Measurements from ENCODE around the gene RESP18. TPM values are rescaled to one million over a fixed set of nuclear protein-coding genes. Genes with fewer than 3 reads are reported as not detected.

The RESP18 gene
- total and polyA plus RNA-seq, 2 donors (not counting 1 experiment from before 2014, with no cell fraction given), result not detected

DNA sequence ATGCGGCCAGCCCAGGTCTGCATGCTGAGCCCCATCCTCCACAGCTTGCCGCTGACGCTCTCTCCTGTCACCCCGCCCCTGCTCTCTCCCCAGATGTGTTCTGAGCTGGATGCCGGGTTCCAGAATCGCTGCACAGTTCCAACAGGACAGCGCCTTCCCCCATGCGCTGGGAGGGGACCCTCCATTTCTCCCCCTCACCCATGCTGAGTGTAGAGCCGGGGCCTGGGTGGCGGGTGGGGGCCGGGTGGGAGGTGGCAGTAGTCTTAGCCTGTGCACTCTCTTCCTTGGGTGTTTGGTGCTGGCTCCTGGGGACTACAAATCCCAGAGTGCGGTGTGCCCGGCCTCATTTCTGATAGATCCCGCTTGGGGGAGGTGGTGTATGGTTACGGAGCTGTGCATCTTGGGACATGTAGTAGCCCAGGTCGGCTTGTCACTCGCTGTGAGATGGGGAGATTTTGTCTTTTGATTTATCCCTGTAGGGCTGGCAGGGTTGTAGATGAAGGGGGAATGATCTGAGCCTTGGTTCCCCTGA, 46.6 kb downstream of the RESP18 start:
- Histone ChIP-seq H3K4me2 (ENCODE audit: extremely low read depth, insufficient read depth, low read length) (no peak overlapping the region), H3K4me1 (ENCODE audit: control insufficient read depth, extremely low read depth, insufficient read depth, low read length) (peaks cover 11% of the 10 kb centered on the region), H3K27me3 (ENCODE audit: control insufficient read depth, insufficient read depth, low read length) (no peaks in the 10 kb centered on the region), H3K27ac (ENCODE audit: insufficient read depth, low read length) (peak overlapping the region; percentile 26), H2AFZ (ENCODE audit: low read length) (no peak overlapping the region), H4K20me1 (ENCODE audit: control insufficient read depth, extremely low read depth, insufficient read depth, low read length) (no peaks in the 10 kb centered on the region), H3K36me3 (ENCODE audit: control insufficient read depth, insufficient read depth, low read length) (peaks cover 25% of the 10 kb centered on the region), H3K4me3 (replicated peaks in 1 of 4; ENCODE audit: control extremely low read depth in 1 of 4, insufficient read depth in 1 of 4, low read depth in 3 of 4, low read length in 4 of 4) (no peak overlapping the region), H3K9me3 (ENCODE audit: control insufficient read depth, insufficient read depth, low read depth, low read length) (no peaks in the 10 kb centered on the region), H3K9ac (ENCODE audit: insufficient read depth, low read length) (no peak overlapping the region), H3K79me2 (ENCODE audit: control insufficient read depth, insufficient read depth, low read length) (no peaks in the 10 kb centered on the region)
- DNase-seq (ENCODE audit: low read depth in 2 of 2), result peak; percentile 48 to 81
- TF ChIP-seq, protein P1, sequence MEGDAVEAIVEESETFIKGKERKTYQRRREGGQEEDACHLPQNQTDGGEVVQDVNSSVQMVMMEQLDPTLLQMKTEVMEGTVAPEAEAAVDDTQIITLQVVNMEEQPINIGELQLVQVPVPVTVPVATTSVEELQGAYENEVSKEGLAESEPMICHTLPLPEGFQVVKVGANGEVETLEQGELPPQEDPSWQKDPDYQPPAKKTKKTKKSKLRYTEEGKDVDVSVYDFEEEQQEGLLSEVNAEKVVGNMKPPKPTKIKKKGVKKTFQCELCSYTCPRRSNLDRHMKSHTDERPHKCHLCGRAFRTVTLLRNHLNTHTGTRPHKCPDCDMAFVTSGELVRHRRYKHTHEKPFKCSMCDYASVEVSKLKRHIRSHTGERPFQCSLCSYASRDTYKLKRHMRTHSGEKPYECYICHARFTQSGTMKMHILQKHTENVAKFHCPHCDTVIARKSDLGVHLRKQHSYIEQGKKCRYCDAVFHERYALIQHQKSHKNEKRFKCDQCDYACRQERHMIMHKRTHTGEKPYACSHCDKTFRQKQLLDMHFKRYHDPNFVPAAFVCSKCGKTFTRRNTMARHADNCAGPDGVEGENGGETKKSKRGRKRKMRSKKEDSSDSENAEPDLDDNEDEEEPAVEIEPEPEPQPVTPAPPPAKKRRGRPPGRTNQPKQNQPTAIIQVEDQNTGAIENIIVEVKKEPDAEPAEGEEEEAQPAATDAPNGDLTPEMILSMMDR (conservative IDR thresholded peaks at IDR 0.05 in 1 of 2, IDR thresholded peaks at IDR 0.05 in 1 of 2; ENCODE audit: low read depth in 1 of 2, low read length in 2 of 2), result no peak
- TF ChIP-seq EZH2 (IDR thresholded peaks at IDR 0.05; ENCODE audit: low read length, missing control alignments), result no peak

DNA sequence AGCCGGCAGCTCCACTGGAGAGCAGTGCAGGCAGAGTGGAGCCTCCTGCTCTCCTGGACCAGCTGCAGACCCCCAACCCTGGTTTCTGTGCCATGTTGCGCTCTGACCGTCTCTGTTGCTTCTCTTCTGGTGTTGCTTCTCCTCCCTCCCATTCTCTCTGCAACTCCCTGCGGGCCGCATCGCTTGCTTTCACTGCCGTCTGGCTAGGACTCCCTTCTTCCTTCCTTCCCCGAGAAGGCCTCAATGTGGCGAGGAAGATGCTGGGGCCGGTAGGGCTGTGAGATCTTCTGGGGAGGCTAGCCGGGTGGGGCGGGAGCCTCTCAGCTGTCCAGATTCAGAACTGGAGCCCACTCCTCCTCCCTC, 47.2 kb downstream of the RESP18 start:
- Histone ChIP-seq H3K27me3 (ENCODE audit: control insufficient read depth, insufficient read depth, low read length) (no peaks in the 10 kb centered on the region), H3K79me2 (ENCODE audit: control insufficient read depth, insufficient read depth, low read length) (peaks cover 3% of the 10 kb centered on the region), H3K9me3 (ENCODE audit: control insufficient read depth, insufficient read depth, low read depth, low read length) (no peaks in the 10 kb centered on the region), H3K4me3 (replicated peaks in 1 of 4; ENCODE audit: control extremely low read depth in 1 of 4, insufficient read depth in 1 of 4, low read depth in 3 of 4, low read length in 4 of 4) (no peak overlapping the region), H3K36me3 (ENCODE audit: control insufficient read depth, insufficient read depth, low read length) (peaks cover 30% of the 10 kb centered on the region), H3K4me1 (ENCODE audit: control insufficient read depth, extremely low read depth, insufficient read depth, low read length) (peaks cover 14% of the 10 kb centered on the region), H2AFZ (ENCODE audit: low read length) (no peak overlapping the region), H3K27ac (ENCODE audit: insufficient read depth, low read length) (no peak overlapping the region), H3K9ac (ENCODE audit: insufficient read depth, low read length) (no peak overlapping the region), H3K4me2 (ENCODE audit: extremely low read depth, insufficient read depth, low read length) (no peak overlapping the region), H4K20me1 (ENCODE audit: control insufficient read depth, extremely low read depth, insufficient read depth, low read length) (no peaks in the 10 kb centered on the region)
- no peak for TF ChIP-seq EZH2 (IDR thresholded peaks at IDR 0.05; ENCODE audit: low read length, missing control alignments)
- TF ChIP-seq, protein P1 (conservative IDR thresholded peaks at IDR 0.05 in 1 of 2, IDR thresholded peaks at IDR 0.05 in 1 of 2; ENCODE audit: low read depth in 1 of 2, low read length in 2 of 2), result no peak
- no peak for DNase-seq (ENCODE audit: low read depth in 2 of 2)

DNA sequence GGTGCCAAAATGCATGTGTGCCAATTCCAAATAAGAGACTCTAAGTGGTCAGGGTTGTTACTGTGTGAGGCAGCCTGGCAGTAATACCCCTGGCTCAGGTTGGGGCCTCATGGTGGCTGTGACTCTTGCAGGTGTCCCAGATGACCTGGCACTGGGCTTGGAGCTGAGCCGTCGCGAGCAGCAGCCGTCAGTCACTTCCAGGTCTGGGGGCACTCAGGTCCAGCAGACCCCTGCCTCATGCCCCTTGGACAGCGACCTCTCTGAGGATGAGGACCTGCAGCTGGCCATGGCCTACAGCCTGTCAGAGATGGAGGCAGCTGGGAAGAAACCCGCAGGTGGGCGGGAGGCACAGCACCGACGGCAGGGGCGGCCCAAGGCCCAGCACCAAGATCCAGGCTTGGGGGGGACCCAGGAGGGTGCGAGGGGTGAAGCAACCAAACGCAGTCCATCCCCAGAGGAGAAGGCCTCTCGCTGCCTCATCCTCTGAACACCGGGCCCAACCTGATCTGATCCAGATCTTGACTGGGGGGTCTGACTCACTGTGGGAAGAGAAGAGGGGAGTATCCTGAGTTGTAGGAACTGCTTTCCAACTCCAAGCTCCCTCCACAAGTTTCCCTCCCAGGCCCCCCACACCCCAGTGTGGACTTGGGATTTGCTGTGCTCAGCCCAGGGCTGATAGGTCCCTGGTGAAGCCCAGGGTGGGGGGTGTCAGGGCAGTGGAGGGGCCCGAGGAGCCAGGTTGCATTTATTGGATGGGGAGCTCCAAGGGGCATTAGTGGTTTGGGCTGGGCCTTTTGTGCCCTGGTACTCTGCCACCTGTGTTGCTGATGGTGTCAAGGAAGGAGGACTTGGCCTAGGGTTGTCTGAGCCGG, 47.8 kb downstream of the RESP18 start:
- Histone ChIP-seq H3K27ac (ENCODE audit: insufficient read depth, low read length) (no peak overlapping the region), H3K9ac (ENCODE audit: insufficient read depth, low read length) (no peak overlapping the region), H3K4me3 (replicated peaks in 1 of 4; ENCODE audit: control extremely low read depth in 1 of 4, insufficient read depth in 1 of 4, low read depth in 3 of 4, low read length in 4 of 4) (no peak overlapping the region), H3K36me3 (ENCODE audit: control insufficient read depth, insufficient read depth, low read length) (peaks cover 30% of the 10 kb centered on the region), H3K27me3 (ENCODE audit: control insufficient read depth, insufficient read depth, low read length) (no peaks in the 10 kb centered on the region), H4K20me1 (ENCODE audit: control insufficient read depth, extremely low read depth, insufficient read depth, low read length) (no peaks in the 10 kb centered on the region), H3K4me1 (ENCODE audit: control insufficient read depth, extremely low read depth, insufficient read depth, low read length) (peaks cover 16% of the 10 kb centered on the region), H3K4me2 (ENCODE audit: extremely low read depth, insufficient read depth, low read length) (no peak overlapping the region), H2AFZ (ENCODE audit: low read length) (no peak overlapping the region), H3K9me3 (ENCODE audit: control insufficient read depth, insufficient read depth, low read depth, low read length) (no peaks in the 10 kb centered on the region), H3K79me2 (ENCODE audit: control insufficient read depth, insufficient read depth, low read length) (peaks cover 8% of the 10 kb centered on the region)
- DNase-seq (ENCODE audit: low read depth in 2 of 2), result no peak
- TF ChIP-seq, protein P1 (conservative IDR thresholded peaks at IDR 0.05 in 1 of 2, IDR thresholded peaks at IDR 0.05 in 1 of 2; ENCODE audit: low read depth in 1 of 2, low read length in 2 of 2), result no peak
- no peak for TF ChIP-seq EZH2 (IDR thresholded peaks at IDR 0.05; ENCODE audit: low read length, missing control alignments)
